Activated CD4-positive, alpha-beta memory T cell treated with anti-CD3 and anti-CD28 coated beads for 36 hours (primary cell): ENCODE measurements around the gene RPS4Y1. TPM values are rescaled to one million over a fixed set of nuclear protein-coding genes. Genes with fewer than 3 reads are reported as not detected.
A peak's percentile ranks its signal among the peaks of the same experiment; 100 is the strongest.
"Not testable (repeated sequence)": the region's sequence is repeated elsewhere in the genome, so short reads cannot be mapped to it uniquely, and the experiment has no call there.

Source experiments
- CTCF ChIA-PET: fragments of 350-600 bp; sonication (Branson Sonifier 250); formaldehyde crosslinking; loops from one replicate; lab custom pipeline; 2021; ENCODE audit warnings: antibody characterized with exemption, inconsistent platforms; lab: Charles Lee
- POLR2A ChIA-PET: fragments of 350-600 bp; sonication (Branson Sonifier 250); formaldehyde crosslinking; loops from one replicate; lab custom pipeline; 2021; ENCODE audit warnings: antibody characterized with exemption; lab: Charles Lee
- DNase-seq: peaks from one replicate; pipeline ENCODE4 v3.0.0-alpha.2; 2020
- H3K27ac Mint-ChIP-seq: one replicate; pipeline ENCODE4 v1.8.0; 2021; ENCODE audit warnings: mixed read lengths
- H3K27me3 Mint-ChIP-seq: one replicate; pipeline ENCODE4 v1.8.0; 2021; ENCODE audit warnings: mixed read lengths
- H3K36me3 Mint-ChIP-seq: one replicate; pipeline ENCODE4 v1.8.0; 2021; ENCODE audit warnings: mixed read lengths
- H3K4me1 Mint-ChIP-seq: one replicate; pipeline ENCODE4 v1.8.0; 2021; ENCODE audit warnings: low read depth, mixed read lengths
- H3K4me3 Mint-ChIP-seq: one replicate; pipeline ENCODE4 v1.8.0; 2021; ENCODE audit warnings: mild to moderate bottlenecking, mixed read lengths
- H3K9me3 Mint-ChIP-seq: one replicate; pipeline ENCODE4 v1.8.0; 2021; ENCODE audit warnings: mixed read lengths
- intact Hi-C: fragments of 100-400 bp; cut with micrococcal nuclease; formaldehyde crosslinking; loops from one replicate; pipeline ENCODE4 v1.15.1; 2023
- total RNA-seq, 2 experiments: library from RNA; stranded (reverse); gene quantifications; one replicate each; pipeline ENCODE4 v1.2.3, GENCODE V29; 2021

Gene RPS4Y1
- total RNA-seq, 2 experiments from 2014 or later = 295 to 302 TPM

GRCh38 chrY:2854145-2854774 is 12.9 kb downstream of the RPS4Y1 start:
- Mint-ChIP-seq H3K4me1 (peaks cover 82% of the 10 kb centered on the region), H3K9me3 (no peaks in the 10 kb centered on the region), H3K36me3 (peaks cover 67% of the 10 kb centered on the region), H3K27ac (no peak overlapping the region), H3K4me3 (no peak overlapping the region), H3K27me3 (no peaks in the 10 kb centered on the region)
- no peak for DNase-seq
- ChIA-PET CTCF (no interaction called here), POLR2A (no interaction called here)
- intact Hi-C loops = no loop called here

GRCh38 chrY:2857068-2857467 is 15.7 kb downstream of the RPS4Y1 start:
- no peak for DNase-seq
- Mint-ChIP-seq H3K27me3 (no peaks in the 10 kb centered on the region), H3K27ac (peak overlapping the region; percentile 57), H3K4me3 (no peak overlapping the region), H3K36me3 (peaks cover 66% of the 10 kb centered on the region), H3K4me1 (peaks cover 80% of the 10 kb centered on the region), H3K9me3 (no peaks in the 10 kb centered on the region)
- intact Hi-C loops = loop anchor here (2.0 to 5.0 kb wide), 2 partner anchors 80 to 145 kb away; no protein-coding TSS in a partner anchor
- CTCF ChIA-PET = no interaction called here
- POLR2A ChIA-PET = no interaction called here

DNA sequence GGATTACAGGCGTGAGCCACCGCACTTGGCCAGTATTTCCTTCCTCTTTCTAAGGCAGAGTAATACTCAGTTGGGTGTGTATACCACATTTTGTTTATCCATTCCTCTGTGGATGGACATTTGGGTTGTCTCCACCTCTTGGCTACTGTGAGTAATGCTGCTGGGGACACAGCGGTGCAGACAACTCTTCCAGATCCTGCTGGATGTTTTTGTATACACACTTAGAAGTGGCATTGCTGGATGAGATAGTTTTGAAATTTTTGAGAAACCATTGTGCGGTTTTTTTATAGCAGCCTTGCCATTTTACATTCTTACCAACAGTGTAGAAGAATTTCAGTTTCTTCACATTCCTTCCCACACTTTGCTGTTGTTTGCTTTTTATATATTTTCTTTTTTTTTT is 16.3 kb downstream of the RPS4Y1 start:
- CTCF ChIA-PET = no interaction called here
- no peaks in the 10 kb centered on the region for H3K27me3 Mint-ChIP-seq
- H3K36me3 Mint-ChIP-seq = peaks cover 65% of the 10 kb centered on the region
- H3K4me3 Mint-ChIP-seq = no peak overlapping the region
- peaks cover 76% of the 10 kb centered on the region for H3K4me1 Mint-ChIP-seq
- intact Hi-C loops = loop anchor here (2.0 to 5.0 kb wide), 3 partner anchors 31 to 145 kb away; no protein-coding TSS in a partner anchor
- POLR2A ChIA-PET = no interaction called here
- no peaks in the 10 kb centered on the region for H3K9me3 Mint-ChIP-seq
- H3K27ac Mint-ChIP-seq = peak overlapping the region; percentile 57
- no peak for DNase-seq

- Mint-ChIP-seq H3K4me1 (peaks cover 61% of the 10 kb centered on the region), H3K9me3 (no peaks in the 10 kb centered on the region), H3K36me3 (peaks cover 57% of the 10 kb centered on the region), H3K4me3 (no peak overlapping the region), H3K27me3 (no peaks in the 10 kb centered on the region), H3K27ac (peak overlapping the region; percentile 13)
- intact Hi-C loops = loop anchor here (2.0 to 5.0 kb wide), 2 partner anchors 29 to 143 kb away; no protein-coding TSS in a partner anchor
- POLR2A ChIA-PET = no interaction called here
- CTCF ChIA-PET = no interaction called here
- DNase-seq = no peak
Observed at GRCh38 chrY:2859782-2860181, 18.4 kb downstream of the RPS4Y1 start.

GRCh38 chrY:2860511-2860910 is 19.1 kb downstream of the RPS4Y1 start:
- no peaks in the 10 kb centered on the region for H3K9me3 Mint-ChIP-seq
- POLR2A ChIA-PET = no interaction called here
- no peak overlapping the region for H3K4me3 Mint-ChIP-seq
- intact Hi-C loops = no loop called here
- H3K27me3 Mint-ChIP-seq = no peaks in the 10 kb centered on the region
- H3K36me3 Mint-ChIP-seq = peaks cover 55% of the 10 kb centered on the region
- peaks cover 54% of the 10 kb centered on the region for H3K4me1 Mint-ChIP-seq
- CTCF ChIA-PET = no interaction called here
- DNase-seq = no peak
- H3K27ac Mint-ChIP-seq = peak overlapping the region; percentile 42

DNA sequence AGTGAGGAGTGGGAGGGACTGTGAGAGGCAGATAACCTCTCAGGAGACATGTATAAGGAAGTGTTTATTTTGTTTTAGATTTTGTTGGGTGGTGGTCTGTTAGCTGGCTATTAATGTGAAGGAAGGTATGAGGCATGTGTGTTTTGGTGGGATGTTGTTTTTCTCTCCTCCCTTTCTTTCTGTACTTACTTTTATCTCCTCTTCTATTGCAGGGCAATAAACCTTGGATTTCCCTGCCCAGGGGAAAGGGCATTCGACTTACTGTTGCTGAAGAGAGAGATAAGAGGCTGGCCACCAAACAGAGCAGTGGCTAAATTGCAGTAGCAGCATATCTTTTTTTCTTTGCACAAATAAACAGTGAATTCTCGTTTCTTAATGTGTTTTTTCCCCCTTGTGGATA is 25.2 kb downstream of the RPS4Y1 start:
- intact Hi-C loops = no loop called here
- no peak overlapping the region for H3K27ac Mint-ChIP-seq
- peaks cover 37% of the 10 kb centered on the region for H3K36me3 Mint-ChIP-seq
- peaks cover 4% of the 10 kb centered on the region for H3K4me1 Mint-ChIP-seq
- ChIA-PET POLR2A (no interaction called here), CTCF (no interaction called here)
- no peaks in the 10 kb centered on the region for H3K27me3 Mint-ChIP-seq
- H3K9me3 Mint-ChIP-seq = peaks cover 3% of the 10 kb centered on the region
- H3K4me3 Mint-ChIP-seq = no peak overlapping the region
- no peak for DNase-seq

DNA sequence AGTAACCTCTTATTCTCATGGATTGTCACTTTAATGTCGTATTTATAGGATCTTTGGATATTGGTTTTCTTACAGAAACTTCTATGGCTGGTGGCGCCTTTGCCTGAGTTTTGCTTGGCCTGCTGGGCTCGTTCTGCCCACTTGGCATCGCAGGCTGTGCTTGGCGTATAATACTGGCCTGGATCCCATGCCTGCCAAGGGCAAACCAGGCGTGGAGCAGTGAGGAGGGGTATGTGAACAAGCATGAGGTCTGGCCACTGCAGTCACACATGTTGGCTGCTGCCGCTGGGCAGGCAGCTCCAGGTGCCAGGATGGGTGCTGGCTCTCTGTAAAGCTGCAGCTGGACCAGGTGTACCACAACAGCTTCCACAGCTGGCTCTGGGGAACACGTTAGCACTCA is 26.1 kb downstream of the RPS4Y1 start:
- POLR2A ChIA-PET = no interaction called here
- CTCF ChIA-PET = interaction anchor here (0.9 kb wide), 1 partner anchor 12 kb away, joined by 3 read pairs; no protein-coding TSS in a partner anchor

DNA sequence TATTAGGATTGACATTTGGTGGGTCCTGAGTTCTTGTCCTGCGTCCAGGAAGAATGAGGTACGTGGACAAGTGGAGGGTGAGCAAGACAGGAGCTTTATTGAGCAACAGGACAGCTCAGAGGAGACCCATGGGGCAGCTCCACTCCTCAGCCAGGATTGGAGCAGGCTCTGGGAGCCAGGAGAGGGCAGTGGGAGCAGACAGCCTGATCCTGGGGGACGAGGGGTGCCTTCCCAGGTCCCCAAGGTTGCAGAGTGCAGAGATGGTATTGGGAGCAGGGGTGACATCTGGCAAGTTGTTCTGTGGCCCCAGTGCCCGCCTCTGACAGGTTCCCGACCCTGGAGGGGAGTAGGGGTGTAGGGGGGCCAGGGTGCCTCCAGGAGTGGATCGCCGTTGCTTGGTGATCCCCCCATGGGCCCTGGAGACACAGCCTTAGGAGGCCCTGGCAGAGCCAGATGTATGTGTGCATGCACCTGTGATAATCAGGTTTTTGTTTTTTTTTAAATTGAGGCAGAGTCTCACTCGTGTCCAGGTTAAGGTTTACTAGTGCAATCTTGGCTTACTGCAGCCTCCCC is 26.7 kb downstream of the RPS4Y1 start:
- Mint-ChIP-seq H3K4me1 (peaks cover 1% of the 10 kb centered on the region), H3K27ac (no peak overlapping the region), H3K9me3 (peaks cover 8% of the 10 kb centered on the region), H3K36me3 (peaks cover 35% of the 10 kb centered on the region), H3K4me3 (no peak overlapping the region), H3K27me3 (no peaks in the 10 kb centered on the region)
- POLR2A ChIA-PET = no interaction called here
- intact Hi-C loops = no loop called here
- DNase-seq = no peak
- CTCF ChIA-PET = interaction anchor here (0.9 kb wide), 1 partner anchor 11 kb away, joined by 3 read pairs; no protein-coding TSS in a partner anchor

More for the DNA sequence above, 26.1 kb downstream of the RPS4Y1 start:
- Mint-ChIP-seq H3K27ac (no peak overlapping the region), H3K4me1 (peaks cover 1% of the 10 kb centered on the region), H3K9me3 (peaks cover 8% of the 10 kb centered on the region), H3K36me3 (peaks cover 37% of the 10 kb centered on the region), H3K4me3 (no peak overlapping the region), H3K27me3 (no peaks in the 10 kb centered on the region)
- intact Hi-C loops = no loop called here
- no peak for DNase-seq

DNA sequence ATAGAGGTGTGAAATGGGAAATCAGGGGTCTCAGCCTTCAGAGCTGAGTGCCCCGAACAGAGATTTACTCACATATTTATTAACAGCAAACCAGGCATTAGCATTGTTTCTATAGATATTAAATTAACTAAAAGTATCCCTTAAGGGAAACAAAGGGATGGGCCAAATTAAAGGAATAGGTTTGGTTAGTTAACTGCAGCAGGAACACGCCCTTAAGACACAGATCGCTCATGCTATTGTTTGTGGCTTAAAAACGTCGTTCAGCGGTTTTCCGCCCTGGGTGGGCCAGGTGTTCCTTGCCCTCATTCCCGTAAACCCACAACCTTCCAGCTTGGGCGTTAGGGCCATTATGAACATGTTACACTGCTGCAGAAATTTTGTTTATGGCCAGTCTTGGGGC is 30.8 kb downstream of the RPS4Y1 start:
- H3K4me3 Mint-ChIP-seq, intact Hi-C loops, H3K4me1 Mint-ChIP-seq, H3K27me3 Mint-ChIP-seq, DNase-seq, H3K27ac Mint-ChIP-seq, H3K9me3 Mint-ChIP-seq, CTCF ChIA-PET, POLR2A ChIA-PET: not testable (repeated sequence)
- H3K36me3 Mint-ChIP-seq = peaks cover 23% of the 10 kb centered on the region

DNA sequence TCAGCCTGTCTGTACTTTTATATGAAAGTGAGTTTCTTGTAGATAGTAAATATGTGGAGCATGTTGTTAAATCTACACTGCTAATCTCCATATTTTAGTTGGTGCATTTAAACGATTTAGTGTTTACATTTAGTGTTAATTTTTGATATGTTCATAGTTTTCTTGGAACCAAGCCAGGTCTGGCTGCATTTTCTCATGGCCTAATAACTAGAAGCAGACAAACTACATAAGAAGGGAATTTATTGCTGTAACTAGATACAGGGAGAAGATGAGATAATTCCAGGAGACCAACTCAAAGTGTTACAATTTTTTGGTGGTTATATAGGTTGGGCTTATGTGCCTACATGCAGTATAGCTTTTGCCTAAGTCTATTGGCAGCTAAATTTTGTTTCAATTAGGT is 32.8 kb downstream of the RPS4Y1 start:
- Mint-ChIP-seq H3K4me3 (no peak overlapping the region), H3K36me3 (peaks cover 13% of the 10 kb centered on the region), H3K9me3 (peaks cover 8% of the 10 kb centered on the region), H3K27me3 (no peaks in the 10 kb centered on the region), H3K4me1 (no peaks in the 10 kb centered on the region), H3K27ac (no peak overlapping the region)
- intact Hi-C loops = no loop called here
- ChIA-PET POLR2A (no interaction called here), CTCF (no interaction called here)
- no peak for DNase-seq

DNA sequence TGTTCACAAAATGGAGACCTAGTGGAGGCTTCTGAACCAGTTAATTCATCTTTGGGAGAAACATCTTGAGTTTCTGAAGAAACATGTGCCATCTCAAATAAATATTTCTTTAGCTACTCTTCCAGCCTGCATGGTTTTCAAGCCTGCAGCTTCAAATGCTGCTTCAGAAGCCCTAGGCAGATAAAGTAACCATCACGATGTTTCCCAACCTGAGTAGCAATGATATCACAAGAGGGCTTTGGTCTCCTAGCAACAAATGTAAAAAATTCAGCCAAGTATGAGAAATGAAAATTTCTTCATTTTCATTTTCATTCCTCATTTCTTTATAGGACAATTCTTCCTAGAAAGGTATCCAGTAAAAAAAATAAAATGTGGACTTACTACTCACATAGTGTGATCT is 42.2 kb downstream of the RPS4Y1 start:
- H3K9me3 Mint-ChIP-seq = peaks cover 12% of the 10 kb centered on the region
- intact Hi-C loops = no loop called here
- peaks cover 21% of the 10 kb centered on the region for H3K4me1 Mint-ChIP-seq
- DNase-seq = no peak
- H3K27ac Mint-ChIP-seq = no peak overlapping the region
- H3K36me3 Mint-ChIP-seq = peaks cover 2% of the 10 kb centered on the region
- CTCF ChIA-PET = no interaction called here
- H3K27me3 Mint-ChIP-seq = no peaks in the 10 kb centered on the region
- POLR2A ChIA-PET = no interaction called here
- H3K4me3 Mint-ChIP-seq = no peak overlapping the region

DNA sequence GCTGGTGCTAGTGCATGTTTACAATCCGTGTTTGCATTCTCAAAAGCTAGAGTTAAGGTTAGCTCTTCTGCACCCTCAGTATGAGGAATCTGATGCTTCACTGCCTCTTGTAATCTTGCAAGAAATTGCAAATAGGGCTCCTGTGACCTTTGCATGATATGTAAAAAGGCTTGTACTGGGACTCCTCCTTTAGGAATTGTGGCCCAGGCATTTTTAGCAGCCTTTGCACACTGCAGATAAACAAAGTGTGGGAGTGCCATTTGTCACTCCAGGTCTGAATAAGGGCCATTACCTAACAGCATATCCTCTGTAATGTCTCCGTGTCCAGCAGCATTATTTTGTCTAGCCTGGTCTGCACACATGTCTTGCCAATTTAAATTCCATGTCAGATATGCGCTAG is 44.5 kb downstream of the RPS4Y1 start:
- Mint-ChIP-seq H3K27me3 (no peaks in the 10 kb centered on the region), H3K4me1 (peaks cover 24% of the 10 kb centered on the region), H3K36me3 (peaks cover 2% of the 10 kb centered on the region), H3K9me3 (peaks cover 11% of the 10 kb centered on the region), H3K27ac (no peak overlapping the region), H3K4me3 (no peak overlapping the region)
- CTCF ChIA-PET = no interaction called here
- DNase-seq = no peak
- intact Hi-C loops = no loop called here
- POLR2A ChIA-PET = no interaction called here
